AG04450 (cell line): ENCODE results near the gene ENPP6. TPM values are rescaled to one million over a fixed set of nuclear protein-coding genes. Genes with fewer than 3 reads are reported as not detected.
"Not testable (repeated sequence)": the region's sequence is repeated elsewhere in the genome, so short reads cannot be mapped to it uniquely, and the experiment has no call there.

ENCODE experiments used
- CTCF ChIA-PET: fragments of 300-600, 350-600 bp; formaldehyde crosslinking; extraction: SDS; loops from one replicate; lab custom pipeline; 2022; ENCODE audit warnings: antibody characterized with exemption, inconsistent platforms; lab: Charles Lee
- POLR2A ChIA-PET: fragments of 350-600 bp; formaldehyde crosslinking; extraction: SDS; loops from one replicate; lab custom pipeline; 2021; ENCODE audit warnings: antibody characterized with exemption, inconsistent platforms; lab: Yijun Ruan, JAX
- DNase-seq: peaks from one replicate; pipeline ENCODE4 v3.0.0-alpha.2; 2011; ENCODE audit warnings: low read depth, low spot score
- H3K27ac ChIP-seq: one replicate; pipeline ENCODE4 v1.5.1; 2012; ENCODE audit warnings: low read depth, low read length, control low read depth
- H3K27me3 ChIP-seq: one replicate; pipeline ENCODE4 v1.6.0; 2012; ENCODE audit warnings: low read length; ENCODE audit not compliant: control insufficient read depth, insufficient read depth
- H3K4me3 ChIP-seq: 2 replicates; pipeline ENCODE4 v1.5.1; 2011; ENCODE audit warnings: mild to moderate bottlenecking, low read depth, low read length, control low read depth
- H3K9me3 ChIP-seq: 2 replicates; pipeline ENCODE4 v1.5.1; 2012; ENCODE audit warnings: low read length; ENCODE audit not compliant: control insufficient read depth, insufficient read depth
- CTCF ChIP-seq: IDR thresholded peaks from 2 replicates; pipeline ENCODE4 v1.5.1; 2011; ENCODE audit warnings: low read depth, low read length, control low read depth, inconsistent platforms
- polyA plus RNA-seq: library from polyadenylated mRNA; depleted of rRNA; stranded (reverse); fragments of >200 nt; gene quantifications from 2 replicates; pipeline ENCODE4 v1.2.3, GENCODE V29; 2011

Gene ENPP6
- polyA plus RNA-seq, 1 experiment = 0.05 TPM

- POLR2A ChIA-PET = no interaction called here
- DNase-seq = no peak
- Histone ChIP-seq H3K27me3 (no peaks in the 10 kb centered on the region), H3K27ac (no peak overlapping the region), H3K4me3 (no peak overlapping the region), H3K9me3 (no peaks in the 10 kb centered on the region)
- CTCF ChIA-PET = no interaction called here
- no peak for TF ChIP-seq CTCF
These were observed 165.1 kb downstream of the ENPP6 start for GRCh38 chr4:184052616-184053015.

GRCh38 chr4:184051262-184051661 is 166.4 kb downstream of the ENPP6 start:
- H3K9me3 ChIP-seq, DNase-seq, CTCF ChIA-PET, H3K4me3 ChIP-seq, H3K27me3 ChIP-seq, POLR2A ChIA-PET, H3K27ac ChIP-seq: not testable (repeated sequence)

- Histone ChIP-seq H3K9me3 (no peaks in the 10 kb centered on the region), H3K27me3 (no peaks in the 10 kb centered on the region), H3K27ac (no peak overlapping the region), H3K4me3 (no peak overlapping the region)
- ChIA-PET CTCF (no interaction called here), POLR2A (no interaction called here)
- DNase-seq = no peak
- TF ChIP-seq CTCF = no peak
These were observed 171.5 kb downstream of the ENPP6 start for GRCh38 chr4:184046148-184046547.

GRCh38 chr4:184041156-184041555 is 176.5 kb downstream of the ENPP6 start:
- ChIA-PET CTCF (interaction anchor here (1.2 kb wide), 1 partner anchor 14 kb away, joined by 3 read pairs; no protein-coding TSS in a partner anchor), POLR2A (no interaction called here)
- no peaks in the 10 kb centered on the region for H3K27me3 ChIP-seq
- H3K4me3 ChIP-seq = no peak overlapping the region
- no peak overlapping the region for H3K27ac ChIP-seq
- H3K9me3 ChIP-seq = no peaks in the 10 kb centered on the region
- TF ChIP-seq CTCF = no peak
- DNase-seq = no peak

GRCh38 chr4:184039963-184040383 is 177.7 kb downstream of the ENPP6 start:
- DNase-seq = no peak
- POLR2A ChIA-PET = no interaction called here
- TF ChIP-seq CTCF = no peak
- H3K27me3 ChIP-seq = no peaks in the 10 kb centered on the region
- H3K27ac ChIP-seq = no peak overlapping the region
- H3K9me3 ChIP-seq = no peaks in the 10 kb centered on the region
- CTCF ChIA-PET = no interaction called here
- H3K4me3 ChIP-seq = no peak overlapping the region
